ES-I3 (cell line): ENCODE results near the gene PELI2.

ENCODE experiments used
- H3K36me3 ChIP-seq: 2 replicates; pipeline ENCODE4 v1.6.1; 2013; ENCODE audit warnings: mild to moderate bottlenecking, low read length, control low read depth, moderate library complexity; ENCODE audit not compliant: insufficient read depth
- H3K4me1 ChIP-seq: 2 replicates; pipeline ENCODE4 v1.6.1; 2013; ENCODE audit warnings: mild to moderate bottlenecking, control low read depth, low read length; ENCODE audit not compliant: insufficient read depth
- H3K9ac ChIP-seq: 2 replicates; pipeline ENCODE4 v1.6.1; 2013; ENCODE audit warnings: low read depth, mild to moderate bottlenecking, low read length, moderate library complexity
- H3K9me3 ChIP-seq: 2 replicates; pipeline ENCODE4 v1.6.1; 2013; ENCODE audit warnings: mild to moderate bottlenecking, low read length, moderate library complexity; ENCODE audit not compliant: control insufficient read depth, insufficient read depth

The PELI2 gene

GRCh38 chr14:56127156-56127555 lies 8.9 kb downstream of the PELI2 start:
- Histone ChIP-seq H3K36me3 (no peaks in the 10 kb centered on the region), H3K9ac (no peak overlapping the region), H3K9me3 (no peaks in the 10 kb centered on the region; the same call in 1 of the 2 replicates), H3K4me1 (peaks cover 18% of the 10 kb centered on the region)

GRCh38 chr14:56129092-56129491 lies 10.9 kb downstream of the PELI2 start:
- H3K36me3 ChIP-seq, result no peaks in the 10 kb centered on the region
- peaks cover 18% of the 10 kb centered on the region for H3K4me1 ChIP-seq
- H3K9ac ChIP-seq, result no peak overlapping the region
- no peaks in the 10 kb centered on the region; the same call in 1 of the 2 replicates for H3K9me3 ChIP-seq

GRCh38 chr14:56129933-56130332 lies 11.7 kb downstream of the PELI2 start:
- H3K36me3 ChIP-seq, result no peaks in the 10 kb centered on the region
- peaks cover 18% of the 10 kb centered on the region for H3K4me1 ChIP-seq
- H3K9me3 ChIP-seq, result no peaks in the 10 kb centered on the region; the same call in 1 of the 2 replicates
- H3K9ac ChIP-seq, result no peak overlapping the region

GRCh38 chr14:56131004-56131864 lies 13.0 kb downstream of the PELI2 start:
- Histone ChIP-seq H3K4me1 (peaks cover 18% of the 10 kb centered on the region), H3K36me3 (no peaks in the 10 kb centered on the region), H3K9me3 (no peaks in the 10 kb centered on the region; the same call in 1 of the 2 replicates), H3K9ac (no peak overlapping the region)

- Histone ChIP-seq H3K9me3 (no peaks in the 10 kb centered on the region; the same call in 1 of the 2 replicates), H3K36me3 (no peaks in the 10 kb centered on the region), H3K9ac (no peak overlapping the region), H3K4me1 (peaks cover 18% of the 10 kb centered on the region)
These were observed 13.9 kb downstream of the PELI2 start for GRCh38 chr14:56131865-56132833.

- no peak overlapping the region for H3K9ac ChIP-seq
- no peaks in the 10 kb centered on the region; the same call in 1 of the 2 replicates for H3K9me3 ChIP-seq
- peaks cover 18% of the 10 kb centered on the region for H3K4me1 ChIP-seq
- no peaks in the 10 kb centered on the region for H3K36me3 ChIP-seq
These were observed 15.3 kb downstream of the PELI2 start for GRCh38 chr14:56133547-56133946.

GRCh38 chr14:56135001-56135400 lies 16.8 kb downstream of the PELI2 start:
- no peaks in the 10 kb centered on the region for H3K9me3 ChIP-seq
- no peak overlapping the region for H3K9ac ChIP-seq
- no peaks in the 10 kb centered on the region for H3K36me3 ChIP-seq
- H3K4me1 ChIP-seq, result peaks cover 4% of the 10 kb centered on the region; the same call in 1 of the 2 replicates

- Histone ChIP-seq H3K36me3 (no peaks in the 10 kb centered on the region), H3K4me1 (no peaks in the 10 kb centered on the region), H3K9ac (no peak overlapping the region), H3K9me3 (no peaks in the 10 kb centered on the region)
These were observed 17.5 kb downstream of the PELI2 start for GRCh38 chr14:56135668-56136067.

GRCh38 chr14:56136571-56137452 lies 18.6 kb downstream of the PELI2 start:
- H3K9me3 ChIP-seq, result no peaks in the 10 kb centered on the region
- no peaks in the 10 kb centered on the region for H3K36me3 ChIP-seq
- H3K4me1 ChIP-seq, result no peaks in the 10 kb centered on the region
- no peak overlapping the region for H3K9ac ChIP-seq

- no peak overlapping the region for H3K9ac ChIP-seq
These were observed 19.2 kb downstream of the PELI2 start for GRCh38 chr14:56137453-56137807.

GRCh38 chr14:56137849-56138248 lies 19.6 kb downstream of the PELI2 start:
- Histone ChIP-seq H3K9ac (no peak overlapping the region), H3K36me3 (no peaks in the 10 kb centered on the region)

More at GRCh38 chr14:56137453-56137807, 19.2 kb downstream of the PELI2 start:
- Histone ChIP-seq H3K36me3 (no peaks in the 10 kb centered on the region), H3K9me3 (no peaks in the 10 kb centered on the region), H3K4me1 (no peaks in the 10 kb centered on the region)

GRCh38 chr14:56138928-56139327 lies 20.7 kb downstream of the PELI2 start:
- no peaks in the 10 kb centered on the region for H3K9me3 ChIP-seq
- H3K36me3 ChIP-seq, result no peaks in the 10 kb centered on the region
- H3K9ac ChIP-seq, result no peak overlapping the region
- no peaks in the 10 kb centered on the region for H3K4me1 ChIP-seq

More at GRCh38 chr14:56137849-56138248, 19.6 kb downstream of the PELI2 start:
- Histone ChIP-seq H3K4me1 (no peaks in the 10 kb centered on the region), H3K9me3 (no peaks in the 10 kb centered on the region)

GRCh38 chr14:56142314-56142713 lies 24.1 kb downstream of the PELI2 start:
- H3K36me3 ChIP-seq, result no peaks in the 10 kb centered on the region
- H3K9ac ChIP-seq, result no peak overlapping the region
- H3K4me1 ChIP-seq, result no peaks in the 10 kb centered on the region
- no peaks in the 10 kb centered on the region for H3K9me3 ChIP-seq

- Histone ChIP-seq H3K9ac (no peak overlapping the region), H3K9me3 (no peaks in the 10 kb centered on the region), H3K4me1 (no peaks in the 10 kb centered on the region), H3K36me3 (no peaks in the 10 kb centered on the region)
These were observed 24.8 kb downstream of the PELI2 start for GRCh38 chr14:56143025-56143424.
